GM19043 (cell line): ENCODE results near the gene BRD3.

Source experiments
- ATAC-seq: cut with Tn5 transposase; IDR thresholded peaks from one replicate; pipeline ENCODE4 v1.9.1; 2021; ENCODE audit warnings: low read depth; ENCODE audit not compliant: unreplicated experiment

Gene BRD3

GRCh38 chr9:134025606-134026541, 42.0 kb downstream of the BRD3 start:
- ATAC-seq: peak; percentile 38

GRCh38 chr9:134024828-134025605, 42.8 kb downstream of the BRD3 start, which contains the start of gene BRD3OS:
Gene BRD3OS (plus strand): TSS chr9:134025481. CDS start chr9:134026748, 1,267 bp downstream.
- ATAC-seq: peak; percentile 76

GRCh38 chr9:134024214-134024792, 43.5 kb downstream of the BRD3 start:
- ATAC-seq: no peak

GRCh38 chr9:134014946-134015345, 52.9 kb downstream of the BRD3 start:
- no peak for ATAC-seq

GRCh38 chr9:134011401-134011800, 56.4 kb downstream of the BRD3 start:
- ATAC-seq: no peak

GRCh38 chr9:134010310-134011173, 57.3 kb downstream of the BRD3 start:
- ATAC-seq: no peak

GRCh38 chr9:134007571-134007970, 60.3 kb downstream of the BRD3 start:
- no peak for ATAC-seq

- ATAC-seq: no peak
Observed at GRCh38 chr9:134007150-134007549, 60.7 kb downstream of the BRD3 start.

GRCh38 chr9:134005381-134005780, 62.4 kb downstream of the BRD3 start:
- no peak for ATAC-seq

GRCh38 chr9:134004881-134005280, 62.9 kb downstream of the BRD3 start:
- no peak for ATAC-seq

GRCh38 chr9:134004131-134004873, 63.5 kb downstream of the BRD3 start:
- ATAC-seq: no peak

- ATAC-seq: no peak
Observed at GRCh38 chr9:134003237-134003636, 64.6 kb downstream of the BRD3 start.

GRCh38 chr9:134002796-134003195, 65.0 kb downstream of the BRD3 start:
- ATAC-seq: no peak

- ATAC-seq: no peak
Observed at GRCh38 chr9:133999851-134000265, 68.0 kb downstream of the BRD3 start.

- no peak for ATAC-seq
Observed at GRCh38 chr9:133998915-133999595, 68.8 kb downstream of the BRD3 start.

GRCh38 chr9:133997584-133997983, 70.2 kb downstream of the BRD3 start:
- ATAC-seq: no peak

GRCh38 chr9:133996531-133997520, 71.0 kb downstream of the BRD3 start:
- ATAC-seq: no peak
